HG02884 (cell line): ENCODE data around the gene STUM.
"Not testable (repeated sequence)": the region's sequence is repeated elsewhere in the genome, so short reads cannot be mapped to it uniquely, and the experiment has no call there.

ENCODE experiments used
- ATAC-seq: cut with Tn5 transposase; IDR thresholded peaks from one replicate; pipeline ENCODE4 v1.9.1; 2021; ENCODE audit warnings: mild to moderate bottlenecking, moderate library complexity; ENCODE audit not compliant: unreplicated experiment

Gene STUM

DNA sequence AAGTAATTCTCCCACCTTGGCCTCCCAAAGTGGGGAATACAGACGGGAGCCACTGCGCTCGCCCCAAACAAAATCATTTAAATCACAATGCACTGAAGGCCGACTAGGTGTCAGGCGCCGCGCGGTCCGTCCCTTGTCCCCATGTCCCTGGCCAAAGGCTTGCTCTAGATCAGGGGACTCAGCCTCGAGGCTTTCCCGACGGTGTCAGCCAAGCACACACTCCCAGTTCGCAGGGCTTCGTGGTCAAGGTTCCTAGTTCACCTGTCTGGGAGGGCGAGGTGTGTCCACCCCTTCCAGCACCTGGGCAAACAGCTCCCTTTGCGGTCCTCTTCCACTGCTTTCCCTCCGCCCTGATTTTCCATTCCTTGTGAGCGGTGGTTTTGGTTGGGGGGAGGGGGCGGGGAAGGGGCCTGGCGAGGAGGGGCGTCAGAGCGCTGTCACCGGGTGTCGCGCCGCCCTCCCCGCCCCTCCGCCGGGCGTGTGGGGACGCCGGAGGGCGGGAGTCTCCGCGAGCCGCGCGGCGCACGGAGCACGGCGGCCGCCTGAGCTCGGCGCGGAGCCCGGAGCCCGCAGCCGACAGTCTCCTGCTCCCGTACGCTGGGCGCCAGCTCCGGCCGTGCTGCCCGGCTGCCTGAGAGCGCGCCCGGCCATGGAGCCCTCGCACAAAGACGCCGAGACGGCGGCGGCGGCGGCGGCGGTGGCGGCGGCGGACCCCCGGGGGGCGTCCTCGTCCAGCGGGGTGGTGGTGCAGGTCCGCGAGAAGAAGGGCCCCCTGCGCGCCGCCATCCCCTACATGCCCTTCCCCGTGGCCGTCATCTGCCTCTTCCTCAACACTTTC lies at the start of gene STUM:
STUM (plus strand) TSS at position 509 of the 838 bp plus-strand sequence; CDS start at position 650, 141 bp downstream.
- no peak for ATAC-seq

- ATAC-seq: not testable (repeated sequence)
Measured at GRCh38 chr1:226499699-226500098, 48.9 kb upstream of the STUM start.

GRCh38 chr1:226506021-226506420 lies 42.5 kb upstream of the STUM start:
- no peak for ATAC-seq

DNA sequence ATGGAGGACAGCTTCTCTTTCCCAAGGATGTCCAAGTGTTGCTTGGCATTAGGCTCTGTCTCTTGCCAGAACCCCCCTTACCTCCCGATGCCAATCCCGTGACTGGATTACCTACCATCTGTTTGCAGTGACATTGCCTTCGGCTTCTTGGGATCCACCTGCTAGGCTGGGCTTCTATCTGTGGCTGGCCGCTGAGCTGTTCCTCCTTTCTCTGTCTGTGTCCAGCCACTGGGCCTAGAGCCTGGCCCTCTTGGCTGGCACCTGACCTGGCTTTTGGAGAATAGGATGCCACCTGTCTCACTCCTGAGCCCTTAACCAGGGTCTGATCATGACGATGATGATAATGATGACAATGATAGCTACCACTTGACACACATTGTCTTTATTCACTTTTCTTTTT lies 41.6 kb upstream of the STUM start:
- no peak for ATAC-seq

DNA sequence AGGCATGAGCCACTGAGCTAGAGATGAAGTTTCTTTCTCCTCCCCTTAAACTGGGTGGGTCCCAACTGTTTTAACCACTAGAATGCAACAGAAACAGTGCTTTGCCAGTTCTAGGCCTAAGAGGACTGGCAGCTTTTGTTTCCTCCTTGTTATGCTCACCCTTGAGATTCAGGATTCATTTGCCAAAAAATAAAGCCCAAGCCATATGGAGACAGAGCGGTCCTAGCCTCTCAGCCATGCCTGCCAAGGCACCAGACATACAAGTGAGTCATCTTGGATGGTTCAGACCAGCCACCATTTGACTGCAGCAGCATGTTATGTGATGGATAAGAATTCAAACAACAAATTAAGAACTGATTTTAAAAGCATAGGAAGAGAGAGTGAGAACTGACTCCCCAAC lies 38.1 kb upstream of the STUM start:
- no peak for ATAC-seq

GRCh38 chr1:226511296-226511695 lies 37.3 kb upstream of the STUM start:
- no peak for ATAC-seq

DNA sequence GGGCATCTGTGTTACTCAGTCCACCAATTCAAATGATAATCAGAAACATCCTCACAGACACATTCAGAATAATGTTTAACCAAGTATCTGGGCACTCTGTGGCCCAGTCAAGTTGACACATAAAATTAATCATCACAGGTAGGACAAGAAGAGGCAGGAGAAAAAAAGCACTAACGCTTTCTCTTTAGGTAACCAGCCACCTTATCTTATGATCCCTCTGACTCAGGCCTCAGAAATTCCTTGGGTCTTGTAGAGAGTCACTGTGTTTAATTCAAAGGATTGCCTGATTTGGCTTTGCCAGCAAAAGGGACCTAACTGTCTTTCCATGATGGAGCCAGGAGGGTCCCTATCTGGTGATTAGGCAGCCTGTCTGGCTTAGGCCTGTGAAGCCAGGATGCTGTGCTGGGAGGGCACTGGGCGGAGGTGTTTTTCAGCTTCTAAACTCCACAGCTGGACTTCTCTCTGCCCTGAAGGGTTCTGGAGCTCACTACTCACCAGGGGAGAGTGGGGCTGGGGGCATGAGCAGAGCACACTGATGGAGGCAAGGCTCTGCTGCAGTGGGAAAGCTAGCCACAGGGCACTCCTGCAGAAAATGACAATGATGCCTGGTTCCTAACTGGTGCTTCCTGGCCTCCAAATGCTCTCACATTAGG lies 36.4 kb upstream of the STUM start:
- ATAC-seq: no peak

DNA sequence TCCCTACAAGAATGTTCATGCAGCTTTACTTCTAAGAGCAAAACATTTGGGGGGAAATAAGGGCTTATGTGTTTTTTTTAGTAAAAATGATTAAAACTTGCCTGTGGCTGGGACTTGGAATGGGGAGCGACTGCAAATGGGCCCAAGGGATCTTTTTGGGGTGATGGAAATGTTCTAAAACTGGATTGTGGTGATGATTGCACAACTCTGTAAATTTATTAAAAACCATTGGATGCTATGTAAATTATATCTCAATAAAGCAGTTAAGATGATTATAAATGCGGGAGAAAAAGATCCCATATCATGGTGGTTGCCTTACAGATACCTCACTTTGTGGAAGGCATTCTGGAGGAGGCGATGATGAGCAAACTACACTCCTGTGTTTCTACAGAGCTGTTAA lies 30.2 kb upstream of the STUM start:
- no peak for ATAC-seq

- ATAC-seq: no peak
Measured at GRCh38 chr1:226519135-226519534, 29.4 kb upstream of the STUM start.

GRCh38 chr1:226519716-226520598 lies 28.6 kb upstream of the STUM start:
- ATAC-seq: no peak

- ATAC-seq: no peak
Measured at GRCh38 chr1:226520640-226521355, 27.8 kb upstream of the STUM start.

DNA sequence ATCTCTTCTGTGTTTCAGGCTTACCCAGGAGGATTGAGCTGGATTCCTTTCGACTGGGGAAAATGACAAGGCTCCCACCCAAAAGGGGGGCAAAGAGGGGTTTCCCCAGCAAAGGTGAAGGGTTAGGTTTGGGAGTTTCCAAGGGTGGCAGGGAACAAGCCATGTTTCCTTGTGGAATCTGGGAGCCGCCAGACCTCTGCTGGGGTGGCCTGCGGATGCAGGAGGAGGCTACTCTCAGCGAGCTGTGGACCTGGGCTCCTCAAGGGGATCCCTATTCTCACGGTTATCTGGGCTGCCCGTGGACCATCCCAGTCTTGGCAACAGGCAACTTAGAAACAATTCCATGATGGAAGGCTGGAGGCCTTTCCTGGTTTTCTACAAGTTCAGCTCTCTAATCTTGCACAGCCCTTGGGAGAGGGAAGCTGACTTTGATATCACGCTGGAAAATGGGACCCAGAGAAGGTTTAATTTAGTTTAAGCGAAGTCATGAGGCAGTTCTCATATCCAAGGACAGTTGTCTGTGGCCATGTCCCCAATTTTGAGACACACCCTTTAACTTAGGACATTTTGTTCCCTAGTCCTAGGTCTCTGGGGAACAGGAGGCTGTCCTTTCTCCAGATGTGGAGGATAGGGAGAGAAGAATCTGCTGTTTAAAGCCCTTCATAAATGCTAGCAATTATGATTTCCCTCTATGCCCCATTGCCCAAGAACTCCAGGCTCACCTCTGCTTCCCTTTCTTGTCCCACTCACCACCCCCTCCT lies 24.7 kb upstream of the STUM start:
- ATAC-seq: no peak

DNA sequence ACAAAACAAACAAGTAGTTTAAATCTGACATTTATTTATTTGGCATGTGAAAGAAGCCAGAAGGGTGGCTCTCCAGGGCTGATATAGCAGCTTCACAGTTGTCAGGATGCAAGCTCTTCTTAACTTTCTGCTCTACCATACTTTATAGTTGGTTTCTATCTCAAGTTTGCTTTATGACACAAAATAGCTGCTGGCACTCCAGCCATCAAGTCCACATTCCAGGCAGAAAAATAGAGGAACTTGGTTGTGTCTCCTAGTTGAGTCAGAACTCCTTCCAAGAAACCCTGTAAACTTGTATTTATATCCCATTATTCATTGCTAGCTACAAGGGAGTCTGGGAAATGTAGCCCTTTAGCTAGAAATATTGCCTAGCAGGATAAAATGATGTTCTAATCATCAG lies 24.0 kb upstream of the STUM start:
- ATAC-seq: no peak

- ATAC-seq: no peak
Measured at GRCh38 chr1:226525750-226526149, 22.8 kb upstream of the STUM start.

GRCh38 chr1:226526801-226527595 lies 21.6 kb upstream of the STUM start:
- ATAC-seq: no peak

GRCh38 chr1:226529891-226530290 lies 18.7 kb upstream of the STUM start:
- no peak for ATAC-seq

- ATAC-seq: no peak
Measured at GRCh38 chr1:226530591-226530990, 18.0 kb upstream of the STUM start.

- no peak for ATAC-seq
Measured at GRCh38 chr1:226531360-226532093, 17.0 kb upstream of the STUM start.

- no peak for ATAC-seq
Measured at GRCh38 chr1:226532553-226532952, 16.0 kb upstream of the STUM start.
